Keratinocyte (primary cell): ENCODE measurements around the gene GZMB.

Source experiments
- EZH2 ChIP-seq: IDR thresholded peaks from one replicate; pipeline ENCODE4 v1.6.1; 2012; ENCODE audit warnings: inconsistent platforms, mild to moderate bottlenecking, low read length, moderate library complexity
- TF ChIP-seq, protein P1 (sequence below), 3 experiments: IDR thresholded peaks in 1 of 3; conservative IDR thresholded peaks in 1 of 3; optimal IDR thresholded peaks in 1 of 3; 2 replicates in 2 of 3; 3 replicates in 1 of 3; pipeline versions ENCODE3 to v1.5.1; 2011; ENCODE audit warnings: low read length in 3 of 3, mild to moderate bottlenecking in 3 of 3, moderate library complexity in 2 of 3, control low read depth in 1 of 3, inconsistent platforms in 1 of 3; ENCODE audit not compliant: insufficient read depth in 2 of 3; ENCODE audit errors: extremely low read depth in 1 of 3

DNA sequence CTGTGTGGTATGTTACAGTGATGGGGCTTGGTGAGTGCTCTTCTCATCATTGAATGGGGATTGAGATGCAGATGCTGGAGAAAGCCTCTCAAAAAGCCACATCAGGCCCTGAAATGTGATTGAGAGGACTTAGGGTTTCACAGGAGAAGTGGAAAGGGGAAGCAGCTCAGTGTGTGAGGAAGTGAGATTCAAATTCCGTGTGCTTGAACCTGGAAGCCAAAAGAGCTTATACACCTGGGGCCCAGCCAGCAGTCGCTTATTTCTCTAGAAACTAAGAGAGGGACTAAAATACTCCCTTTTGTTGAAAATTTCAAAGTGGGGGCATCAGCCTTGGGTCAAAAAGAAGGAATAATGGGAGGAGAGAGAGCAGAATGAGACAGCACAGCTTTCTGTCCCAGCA lies 39.1 kb upstream of the GZMB start:
- TF ChIP-seq, protein P1, sequence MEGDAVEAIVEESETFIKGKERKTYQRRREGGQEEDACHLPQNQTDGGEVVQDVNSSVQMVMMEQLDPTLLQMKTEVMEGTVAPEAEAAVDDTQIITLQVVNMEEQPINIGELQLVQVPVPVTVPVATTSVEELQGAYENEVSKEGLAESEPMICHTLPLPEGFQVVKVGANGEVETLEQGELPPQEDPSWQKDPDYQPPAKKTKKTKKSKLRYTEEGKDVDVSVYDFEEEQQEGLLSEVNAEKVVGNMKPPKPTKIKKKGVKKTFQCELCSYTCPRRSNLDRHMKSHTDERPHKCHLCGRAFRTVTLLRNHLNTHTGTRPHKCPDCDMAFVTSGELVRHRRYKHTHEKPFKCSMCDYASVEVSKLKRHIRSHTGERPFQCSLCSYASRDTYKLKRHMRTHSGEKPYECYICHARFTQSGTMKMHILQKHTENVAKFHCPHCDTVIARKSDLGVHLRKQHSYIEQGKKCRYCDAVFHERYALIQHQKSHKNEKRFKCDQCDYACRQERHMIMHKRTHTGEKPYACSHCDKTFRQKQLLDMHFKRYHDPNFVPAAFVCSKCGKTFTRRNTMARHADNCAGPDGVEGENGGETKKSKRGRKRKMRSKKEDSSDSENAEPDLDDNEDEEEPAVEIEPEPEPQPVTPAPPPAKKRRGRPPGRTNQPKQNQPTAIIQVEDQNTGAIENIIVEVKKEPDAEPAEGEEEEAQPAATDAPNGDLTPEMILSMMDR (optimal IDR thresholded peaks at IDR 0.05 in 1 of 3, IDR thresholded peaks at IDR 0.05 in 1 of 3, conservative IDR thresholded peaks at IDR 0.05 in 1 of 3; ENCODE audit: extremely low read depth in 1 of 3, insufficient read depth in 2 of 3, low read length in 3 of 3) = no peak
- TF ChIP-seq EZH2 = no peak
